DOHH2 (cell line): ENCODE measurements around the gene PHACTR1.

ENCODE experiments used
- EZH2phosphoT487 ChIP-seq: fragments of 200-600 bp; sonication (generic); IDR thresholded peaks from 2 replicates; pipeline ENCODE4 v1.6.1; 2017; ENCODE audit warnings: borderline replicate concordance, mild to moderate bottlenecking, antibody characterized with exemption, low read length, moderate library complexity, mixed read lengths
- TF ChIP-seq, protein P1 (sequence below): fragments of 200-600 bp; sonication (generic); IDR thresholded peaks from one replicate; pipeline ENCODE4 v1.5.1; 2014; ENCODE audit warnings: antibody characterized with exemption, mild to moderate bottlenecking, low read depth, low read length; ENCODE audit not compliant: poor library complexity, severe bottlenecking

DNA sequence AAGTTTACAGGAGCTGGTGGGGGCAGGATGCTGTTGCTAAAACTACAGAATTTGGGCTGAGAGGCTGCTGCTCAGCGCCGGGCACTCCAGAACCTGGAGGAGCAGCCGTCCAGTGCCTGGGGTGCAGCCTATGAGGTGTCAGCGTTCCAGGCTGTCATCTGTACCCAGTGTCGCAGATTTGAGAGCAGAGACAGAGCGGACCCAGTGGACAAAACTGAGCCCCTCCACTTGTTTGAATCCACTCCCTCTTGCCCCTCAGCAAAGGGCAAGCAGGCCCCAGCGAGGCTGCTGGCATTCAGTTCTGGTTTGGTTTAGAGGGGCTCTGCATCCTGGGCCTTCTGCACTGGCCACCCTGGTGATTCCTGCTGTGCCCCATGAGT, 467.5 kb downstream of the PHACTR1 start:
- TF ChIP-seq, protein P1, sequence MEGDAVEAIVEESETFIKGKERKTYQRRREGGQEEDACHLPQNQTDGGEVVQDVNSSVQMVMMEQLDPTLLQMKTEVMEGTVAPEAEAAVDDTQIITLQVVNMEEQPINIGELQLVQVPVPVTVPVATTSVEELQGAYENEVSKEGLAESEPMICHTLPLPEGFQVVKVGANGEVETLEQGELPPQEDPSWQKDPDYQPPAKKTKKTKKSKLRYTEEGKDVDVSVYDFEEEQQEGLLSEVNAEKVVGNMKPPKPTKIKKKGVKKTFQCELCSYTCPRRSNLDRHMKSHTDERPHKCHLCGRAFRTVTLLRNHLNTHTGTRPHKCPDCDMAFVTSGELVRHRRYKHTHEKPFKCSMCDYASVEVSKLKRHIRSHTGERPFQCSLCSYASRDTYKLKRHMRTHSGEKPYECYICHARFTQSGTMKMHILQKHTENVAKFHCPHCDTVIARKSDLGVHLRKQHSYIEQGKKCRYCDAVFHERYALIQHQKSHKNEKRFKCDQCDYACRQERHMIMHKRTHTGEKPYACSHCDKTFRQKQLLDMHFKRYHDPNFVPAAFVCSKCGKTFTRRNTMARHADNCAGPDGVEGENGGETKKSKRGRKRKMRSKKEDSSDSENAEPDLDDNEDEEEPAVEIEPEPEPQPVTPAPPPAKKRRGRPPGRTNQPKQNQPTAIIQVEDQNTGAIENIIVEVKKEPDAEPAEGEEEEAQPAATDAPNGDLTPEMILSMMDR = no peak
- no peak for TF ChIP-seq EZH2phosphoT487
